HG02884 (cell line): Measurements from ENCODE around the gene CDYL2.
A peak's percentile ranks its signal among the peaks of the same experiment; 100 is the strongest.
"Not testable (repeated sequence)": the region's sequence is repeated elsewhere in the genome, so short reads cannot be mapped to it uniquely, and the experiment has no call there.

Experiments
- ATAC-seq: cut with Tn5 transposase; IDR thresholded peaks from one replicate; pipeline ENCODE4 v1.9.1; 2021; ENCODE audit warnings: mild to moderate bottlenecking, moderate library complexity; ENCODE audit not compliant: unreplicated experiment

The CDYL2 gene

GRCh38 chr16:80674884-80675283, 129.5 kb downstream of the CDYL2 start:
- ATAC-seq = no peak

- ATAC-seq = no peak
These were observed 132.0 kb downstream of the CDYL2 start for GRCh38 chr16:80672379-80672778.

GRCh38 chr16:80671281-80671849, 133.0 kb downstream of the CDYL2 start:
- no peak for ATAC-seq

GRCh38 chr16:80670170-80670865, 134.1 kb downstream of the CDYL2 start:
- no peak for ATAC-seq

GRCh38 chr16:80669673-80670072, 134.7 kb downstream of the CDYL2 start:
- no peak for ATAC-seq

- ATAC-seq = no peak
These were observed 136.5 kb downstream of the CDYL2 start for GRCh38 chr16:80667925-80668324.

GRCh38 chr16:80667251-80667560, 137.2 kb downstream of the CDYL2 start:
- no peak for ATAC-seq

- no peak for ATAC-seq
These were observed 137.8 kb downstream of the CDYL2 start for GRCh38 chr16:80666378-80667250.

- ATAC-seq = no peak
These were observed 139.0 kb downstream of the CDYL2 start for GRCh38 chr16:80665356-80665755.

GRCh38 chr16:80664786-80665185, 139.6 kb downstream of the CDYL2 start:
- ATAC-seq = no peak

- no peak for ATAC-seq
These were observed 140.2 kb downstream of the CDYL2 start for GRCh38 chr16:80664226-80664625.

GRCh38 chr16:80663078-80663477, 141.3 kb downstream of the CDYL2 start:
- no peak for ATAC-seq

GRCh38 chr16:80659865-80660264, 144.5 kb downstream of the CDYL2 start:
- ATAC-seq = no peak

GRCh38 chr16:80656711-80657150, 147.7 kb downstream of the CDYL2 start:
- ATAC-seq = peak; percentile 96

- ATAC-seq = no peak
These were observed 148.2 kb downstream of the CDYL2 start for GRCh38 chr16:80656161-80656560.

GRCh38 chr16:80655751-80656150, 148.6 kb downstream of the CDYL2 start:
- no peak for ATAC-seq

GRCh38 chr16:80654094-80654862, 150.1 kb downstream of the CDYL2 start:
- ATAC-seq = no peak

- ATAC-seq = no peak
These were observed 152.0 kb downstream of the CDYL2 start for GRCh38 chr16:80652441-80652840.

- not testable (repeated sequence) for ATAC-seq
These were observed 154.1 kb downstream of the CDYL2 start for GRCh38 chr16:80650281-80650680.

- no peak for ATAC-seq
These were observed 164.1 kb downstream of the CDYL2 start for GRCh38 chr16:80640316-80640715.

GRCh38 chr16:80639636-80640035, 164.8 kb downstream of the CDYL2 start:
- no peak for ATAC-seq
